Measurements from ENCODE around the gene SGCG. TPM values are rescaled to one million over a fixed set of nuclear protein-coding genes. Genes with fewer than 3 reads are reported as not detected.

SGCG gene
- total RNA-seq, 2 experiments from 2014 or later, result not detected

DNA sequence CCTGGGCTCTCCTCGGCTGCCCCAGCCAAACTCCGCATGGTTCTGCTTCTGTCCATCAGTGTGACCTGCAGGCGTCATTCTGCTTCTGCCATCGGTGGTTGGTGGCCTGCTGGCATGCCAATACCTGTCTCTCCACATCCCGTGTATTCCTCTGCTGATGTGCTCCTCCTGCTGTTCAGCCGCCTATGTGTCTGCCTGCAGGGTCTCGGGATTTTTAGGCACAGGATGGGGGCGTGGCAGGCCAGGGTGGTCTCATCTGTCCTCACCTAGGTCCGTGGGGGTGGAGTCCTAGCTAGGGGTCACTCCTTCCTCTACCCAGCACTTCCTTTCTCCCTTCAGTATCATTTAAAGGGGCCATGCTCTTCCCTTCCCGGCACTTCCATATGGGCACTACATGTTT is 33.0 kb upstream of the SGCG start:
- intact Hi-C loops (cut with micrococcal nuclease; ENCODE audit: unreplicated experiment), result no loop called here
- no peaks in the 10 kb centered on the region for H4K20me1 ChIP-seq (ENCODE audit: insufficient read depth, low read length)
- CTCF ChIA-PET (ENCODE audit: unreplicated experiment), result no interaction called here

DNA sequence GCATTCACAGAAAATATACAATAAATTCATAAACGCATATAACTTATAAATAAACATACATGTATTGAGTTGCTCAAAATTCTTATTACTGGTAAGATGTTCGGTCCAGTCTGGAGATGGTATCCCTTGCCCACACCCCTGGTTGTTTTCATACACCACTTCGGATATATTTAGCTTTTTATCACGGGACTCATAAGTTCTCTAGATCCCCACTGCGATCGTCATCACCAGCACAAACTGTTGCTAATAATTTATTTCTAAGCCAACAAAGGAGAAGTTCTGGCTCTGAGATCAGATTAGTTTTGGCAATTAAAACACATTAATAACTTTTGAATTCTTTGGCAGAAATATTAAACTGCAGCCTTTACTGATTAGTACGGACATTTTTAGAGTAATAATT is 23.0 kb upstream of the SGCG start:
- ChIA-PET CTCF (ENCODE audit: unreplicated experiment) (no interaction called here), POLR2A (interaction anchor here (0.9 kb wide), 1 partner anchor 12 kb away, joined by 3 read pairs; no protein-coding TSS in a partner anchor)
- no peaks in the 10 kb centered on the region for H3K36me3 ChIP-seq (ENCODE audit: insufficient read depth, low read length)
- no peak overlapping the region for H2AFZ ChIP-seq (ENCODE audit: low read length)
- H4K20me1 ChIP-seq (ENCODE audit: insufficient read depth, low read length), result no peaks in the 10 kb centered on the region
- no peak overlapping the region for H3K4me3 ChIP-seq (ENCODE audit: low read depth, low read length, poor library complexity, severe bottlenecking)
- DNase-seq (ENCODE audit: low spot score), result no peak
- no peaks in the 10 kb centered on the region for H3K79me2 ChIP-seq (ENCODE audit: insufficient read depth, low read depth, low read length)
- H3K9me2 ChIP-seq (ENCODE audit: insufficient read depth, low read length), result no peaks in the 10 kb centered on the region
- H3K4me1 ChIP-seq (ENCODE audit: insufficient read depth, low read length, poor library complexity, severe bottlenecking), result no peaks in the 10 kb centered on the region
- intact Hi-C loops (cut with micrococcal nuclease; ENCODE audit: unreplicated experiment), result no loop called here
- no peaks in the 10 kb centered on the region for H3K9me3 ChIP-seq (ENCODE audit: low read length)
- no peak overlapping the region for H3K27ac ChIP-seq (ENCODE audit: low read depth, low read length, poor library complexity, severe bottlenecking)
- H3K4me2 ChIP-seq (ENCODE audit: low read length), result no peak overlapping the region
- no TSS peak for BruUV-seq (replicated peaks)
- TF ChIP-seq, protein P1, sequence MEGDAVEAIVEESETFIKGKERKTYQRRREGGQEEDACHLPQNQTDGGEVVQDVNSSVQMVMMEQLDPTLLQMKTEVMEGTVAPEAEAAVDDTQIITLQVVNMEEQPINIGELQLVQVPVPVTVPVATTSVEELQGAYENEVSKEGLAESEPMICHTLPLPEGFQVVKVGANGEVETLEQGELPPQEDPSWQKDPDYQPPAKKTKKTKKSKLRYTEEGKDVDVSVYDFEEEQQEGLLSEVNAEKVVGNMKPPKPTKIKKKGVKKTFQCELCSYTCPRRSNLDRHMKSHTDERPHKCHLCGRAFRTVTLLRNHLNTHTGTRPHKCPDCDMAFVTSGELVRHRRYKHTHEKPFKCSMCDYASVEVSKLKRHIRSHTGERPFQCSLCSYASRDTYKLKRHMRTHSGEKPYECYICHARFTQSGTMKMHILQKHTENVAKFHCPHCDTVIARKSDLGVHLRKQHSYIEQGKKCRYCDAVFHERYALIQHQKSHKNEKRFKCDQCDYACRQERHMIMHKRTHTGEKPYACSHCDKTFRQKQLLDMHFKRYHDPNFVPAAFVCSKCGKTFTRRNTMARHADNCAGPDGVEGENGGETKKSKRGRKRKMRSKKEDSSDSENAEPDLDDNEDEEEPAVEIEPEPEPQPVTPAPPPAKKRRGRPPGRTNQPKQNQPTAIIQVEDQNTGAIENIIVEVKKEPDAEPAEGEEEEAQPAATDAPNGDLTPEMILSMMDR (conservative IDR thresholded peaks at IDR 0.05; ENCODE audit: low read length), result no peak
- no peak for TF ChIP-seq EZH2phosphoT487 (IDR thresholded peaks at IDR 0.05; ENCODE audit: borderline replicate concordance, low read depth, low read length)

More for the DNA sequence above, 33.0 kb upstream of the SGCG start:
- no peaks in the 10 kb centered on the region for H3K9me2 ChIP-seq (ENCODE audit: insufficient read depth, low read length)
- POLR2A ChIA-PET, result no interaction called here
- no peaks in the 10 kb centered on the region for H3K79me2 ChIP-seq (ENCODE audit: insufficient read depth, low read depth, low read length)
- no peaks in the 10 kb centered on the region for H3K9me3 ChIP-seq (ENCODE audit: low read length)
- BruUV-seq (replicated peaks), result no TSS peak
- no peak overlapping the region for H3K27ac ChIP-seq (ENCODE audit: low read depth, low read length, poor library complexity, severe bottlenecking)
- DNase-seq (ENCODE audit: low spot score), result no peak
- no peak overlapping the region for H2AFZ ChIP-seq (ENCODE audit: low read length)
- TF ChIP-seq, protein P1 (conservative IDR thresholded peaks at IDR 0.05; ENCODE audit: low read length), result no peak
- no peak for TF ChIP-seq EZH2phosphoT487 (IDR thresholded peaks at IDR 0.05; ENCODE audit: borderline replicate concordance, low read depth, low read length)
- H3K4me3 ChIP-seq (ENCODE audit: low read depth, low read length, poor library complexity, severe bottlenecking), result no peak overlapping the region
- no peak overlapping the region for H3K4me2 ChIP-seq (ENCODE audit: low read length)
- H3K36me3 ChIP-seq (ENCODE audit: insufficient read depth, low read length), result no peaks in the 10 kb centered on the region
- H3K4me1 ChIP-seq (ENCODE audit: insufficient read depth, low read length, poor library complexity, severe bottlenecking), result no peaks in the 10 kb centered on the region

DNA sequence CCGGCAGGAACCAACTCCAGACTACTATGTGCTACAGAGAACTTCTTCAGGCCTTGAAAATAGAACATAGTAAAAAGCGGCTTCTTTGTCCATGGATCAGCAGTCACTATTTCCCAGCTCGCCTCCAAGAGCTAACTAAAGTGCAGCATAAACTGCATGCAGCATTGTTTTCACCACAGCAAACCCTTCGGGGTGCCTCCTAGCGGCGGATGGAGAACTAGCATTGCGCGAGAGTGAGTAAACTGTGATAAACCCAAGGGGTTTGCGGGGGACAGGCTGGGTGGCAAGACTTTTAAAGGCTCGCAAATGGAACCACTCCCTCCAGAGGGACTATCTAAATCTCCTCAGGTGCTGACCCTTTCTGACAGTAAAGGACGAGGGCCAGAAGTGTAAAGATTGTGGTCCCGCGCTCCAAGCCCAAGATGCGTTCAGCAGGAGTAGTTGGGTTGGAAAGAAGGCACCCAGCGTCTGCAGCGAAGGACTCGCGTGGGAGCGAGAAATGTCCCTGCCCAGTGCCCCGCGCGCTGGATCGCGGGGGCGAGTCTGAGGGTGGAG is 21.5 kb upstream of the SGCG start:
- no peaks in the 10 kb centered on the region for H3K9me3 ChIP-seq (ENCODE audit: low read length)
- H2AFZ ChIP-seq (ENCODE audit: low read length), result no peak overlapping the region
- no peak for DNase-seq (ENCODE audit: low spot score)
- no peak overlapping the region for H3K4me3 ChIP-seq (ENCODE audit: low read depth, low read length, poor library complexity, severe bottlenecking)
- BruUV-seq (replicated peaks), result no TSS peak
- no peaks in the 10 kb centered on the region for H4K20me1 ChIP-seq (ENCODE audit: insufficient read depth, low read length)
- TF ChIP-seq, protein P1 (conservative IDR thresholded peaks at IDR 0.05; ENCODE audit: low read length), result no peak
- no peak for TF ChIP-seq EZH2phosphoT487 (IDR thresholded peaks at IDR 0.05; ENCODE audit: borderline replicate concordance, low read depth, low read length)
- ChIA-PET POLR2A (no interaction called here), CTCF (ENCODE audit: unreplicated experiment) (no interaction called here)
- no peak overlapping the region for H3K4me2 ChIP-seq (ENCODE audit: low read length)
- no peak overlapping the region for H3K27ac ChIP-seq (ENCODE audit: low read depth, low read length, poor library complexity, severe bottlenecking)
- intact Hi-C loops (cut with micrococcal nuclease; ENCODE audit: unreplicated experiment), result no loop called here
- H3K4me1 ChIP-seq (ENCODE audit: insufficient read depth, low read length, poor library complexity, severe bottlenecking), result no peaks in the 10 kb centered on the region
- no peaks in the 10 kb centered on the region for H3K9me2 ChIP-seq (ENCODE audit: insufficient read depth, low read length)
- no peaks in the 10 kb centered on the region for H3K79me2 ChIP-seq (ENCODE audit: insufficient read depth, low read depth, low read length)
- no peaks in the 10 kb centered on the region for H3K36me3 ChIP-seq (ENCODE audit: insufficient read depth, low read length)
